GM21367 (cell line): ENCODE data around the gene CYP11A1.

Experiments used
- ATAC-seq: cut with Tn5 transposase; IDR thresholded peaks from one replicate; pipeline ENCODE4 v1.9.1; 2021; ENCODE audit not compliant: unreplicated experiment

The CYP11A1 gene

DNA sequence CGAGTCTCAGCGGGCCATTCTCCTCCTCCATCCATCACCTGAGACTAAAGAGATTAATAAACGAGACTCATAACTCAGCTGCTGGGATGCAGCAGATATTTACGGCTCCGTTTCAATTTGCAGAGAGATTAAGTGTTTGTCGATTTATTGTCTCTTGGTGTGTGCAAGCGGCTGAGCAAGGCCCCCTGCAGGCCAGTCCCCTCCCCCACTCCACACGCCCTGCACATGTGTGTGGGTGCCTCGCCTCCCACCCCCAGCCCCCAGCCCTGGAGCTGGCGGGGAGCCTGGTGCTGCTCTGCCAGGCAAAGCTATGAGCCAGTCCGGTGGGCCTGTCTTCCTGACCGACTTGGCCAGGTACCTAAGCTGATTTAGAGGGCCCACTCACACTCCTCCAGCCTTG is 63.0 kb downstream of the CYP11A1 start:
- no peak for ATAC-seq

DNA sequence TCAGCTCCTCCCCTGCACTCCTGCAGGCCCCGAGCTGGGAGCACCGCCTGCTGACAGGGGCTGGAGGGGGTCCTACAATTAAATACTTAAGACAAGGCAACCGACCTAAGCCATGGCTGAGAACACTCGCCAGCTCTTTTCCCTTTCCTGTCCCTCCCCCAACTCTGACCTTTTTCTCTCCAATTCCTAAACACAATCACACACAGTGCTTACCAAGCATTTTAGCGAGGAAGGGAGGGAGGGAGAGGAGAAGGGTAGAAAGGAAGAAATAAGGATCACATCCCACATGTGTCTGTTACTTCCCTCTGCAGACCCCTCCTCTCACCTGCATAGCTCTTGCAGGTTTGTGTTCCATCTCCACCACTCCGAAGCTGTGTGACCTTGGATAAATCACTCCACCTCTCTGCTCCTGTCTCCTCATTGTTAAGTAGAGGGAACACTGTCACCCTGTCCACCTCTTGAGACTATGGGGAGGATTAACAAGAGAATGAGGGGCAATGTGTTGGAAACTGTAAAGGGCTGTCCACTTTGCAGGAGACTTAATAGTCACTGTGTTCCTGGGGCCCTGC is 63.6 kb downstream of the CYP11A1 start:
- ATAC-seq = no peak

DNA sequence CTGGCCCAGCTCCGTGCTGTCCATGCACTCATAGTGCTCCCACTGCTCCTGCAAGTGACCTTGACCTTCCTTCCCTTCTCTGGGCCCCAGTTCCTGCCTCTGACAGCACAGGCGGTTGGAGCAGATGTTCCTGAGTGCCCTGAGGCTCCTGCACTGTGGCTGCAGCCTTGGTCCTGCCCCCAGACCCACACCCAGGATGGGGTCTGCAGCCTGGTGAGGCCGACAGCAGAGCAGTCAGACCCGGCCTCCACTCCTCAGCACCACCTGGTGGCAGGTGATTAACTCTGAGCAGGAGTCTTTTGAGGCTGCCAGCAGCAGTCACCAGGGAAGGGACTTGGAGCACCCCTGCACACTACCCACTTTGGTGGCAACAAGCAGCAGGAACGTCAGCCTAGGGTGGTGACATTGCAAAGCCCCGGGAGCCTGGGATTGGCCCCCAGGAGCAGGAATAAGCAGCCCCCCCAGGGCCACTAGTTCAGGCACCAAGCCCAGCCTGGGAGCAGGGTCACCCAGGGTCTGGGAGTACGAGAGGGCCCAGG is 64.6 kb downstream of the CYP11A1 start:
- no peak for ATAC-seq

DNA sequence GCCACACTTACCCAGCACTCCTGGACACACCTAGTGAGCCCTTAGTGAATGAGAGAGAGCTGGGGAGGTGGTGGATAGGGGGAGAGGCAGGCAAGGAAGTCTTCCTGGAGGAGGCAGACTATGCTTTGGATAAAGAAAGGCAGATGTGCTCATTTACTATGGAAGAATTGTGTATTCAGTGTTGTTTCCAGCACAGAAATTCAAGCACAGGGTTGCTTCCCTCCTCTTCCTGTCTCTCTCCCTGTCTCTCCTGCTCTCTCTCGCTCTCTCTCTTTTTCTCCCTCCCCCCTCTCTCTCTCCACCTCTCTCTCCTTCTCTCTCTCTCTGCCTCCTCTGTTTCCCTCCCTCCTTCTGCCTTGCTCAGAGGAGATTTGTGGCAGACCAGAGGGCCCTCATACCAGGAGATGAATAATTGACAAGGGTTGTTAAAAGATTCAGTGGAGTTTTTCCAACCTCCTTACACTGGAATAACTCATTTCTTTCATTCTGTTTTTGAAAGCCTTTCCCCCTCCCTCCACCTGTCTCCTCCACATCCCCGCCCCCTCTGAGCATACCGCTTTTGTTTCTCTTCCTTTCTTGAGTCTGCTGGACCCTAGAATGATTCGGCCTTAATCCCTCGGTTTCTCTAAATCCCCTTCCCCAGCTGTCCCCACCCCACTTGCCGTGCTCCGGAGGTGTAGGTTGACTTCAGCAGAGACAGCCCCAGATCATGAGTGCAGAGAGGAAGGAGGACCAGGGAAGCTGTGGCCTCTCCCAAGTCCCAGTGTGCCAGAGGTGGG is 65.7 kb downstream of the CYP11A1 start:
- ATAC-seq = no peak

DNA sequence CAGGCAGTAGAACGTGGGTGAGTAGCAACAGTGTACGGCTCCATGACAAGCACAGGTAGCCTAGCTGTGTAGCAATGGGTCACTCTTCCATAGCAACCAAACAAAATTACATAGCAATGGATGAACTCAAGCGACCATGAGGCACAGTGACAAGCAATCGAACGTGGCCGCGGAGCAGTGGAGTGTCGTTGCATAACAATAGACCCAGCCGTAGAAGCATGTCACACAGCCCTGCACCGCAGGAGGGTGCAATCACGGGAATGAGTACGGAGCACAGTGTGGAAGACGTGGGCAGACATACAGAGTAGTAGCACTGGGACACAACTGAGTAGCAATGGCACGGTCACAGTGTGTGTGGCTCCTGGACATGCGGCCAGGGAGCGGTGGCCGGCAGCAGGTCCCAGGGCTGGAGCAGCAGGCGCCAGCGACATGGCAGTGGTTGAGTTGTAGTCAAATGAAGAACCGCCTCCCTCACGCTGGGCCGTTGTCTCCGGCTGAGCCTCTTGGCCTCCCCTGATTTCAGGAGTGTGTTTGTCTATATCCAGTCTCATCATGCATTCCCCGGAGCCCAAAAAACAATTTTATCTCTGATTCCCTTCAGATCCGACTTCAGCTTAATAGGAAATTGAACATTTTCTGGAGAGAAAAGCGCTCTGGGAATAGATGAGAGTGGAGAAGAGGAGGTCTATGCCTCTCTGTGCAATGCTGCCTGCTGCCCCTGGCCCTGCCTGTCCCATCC is 67.2 kb downstream of the CYP11A1 start:
- no peak for ATAC-seq

DNA sequence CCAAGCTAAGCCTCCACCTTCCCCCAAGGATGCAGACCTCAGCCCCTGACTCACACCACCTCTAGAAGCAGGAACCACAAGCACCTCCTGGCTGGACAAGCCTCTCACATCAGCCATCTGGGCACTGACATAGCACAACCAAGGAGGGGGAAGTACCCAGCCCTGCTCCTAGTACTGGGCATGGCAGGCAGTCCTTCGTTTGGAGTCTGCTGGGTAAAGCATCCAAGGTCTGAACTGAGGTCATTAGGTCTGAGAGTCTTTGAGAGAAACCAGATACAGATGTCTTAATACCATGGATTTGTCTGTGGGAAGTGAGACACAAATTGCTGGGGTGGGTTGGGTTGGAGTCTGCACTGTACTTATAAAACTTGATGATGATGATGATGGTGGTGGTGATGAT is 69.6 kb downstream of the CYP11A1 start:
- ATAC-seq = no peak

DNA sequence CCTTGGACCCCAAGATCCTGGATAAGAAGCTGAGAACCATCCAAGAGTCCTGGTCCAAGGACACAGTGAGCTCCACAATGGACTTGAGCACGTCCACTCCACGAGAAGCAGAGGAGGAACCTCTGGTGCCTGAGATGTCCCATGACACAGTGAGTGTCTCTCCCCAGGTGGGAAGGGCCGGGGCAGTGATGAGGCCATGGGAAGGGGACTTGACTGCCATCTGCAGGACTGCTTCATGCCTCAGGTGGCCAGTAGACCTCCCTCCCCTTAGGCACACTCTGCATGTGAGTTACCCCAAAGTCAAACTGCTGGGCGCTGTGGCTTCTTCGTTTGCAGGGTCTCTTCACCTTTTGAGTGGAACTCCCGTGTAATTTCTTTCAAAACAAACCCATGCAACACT is 71.6 kb downstream of the CYP11A1 start:
- no peak for ATAC-seq

DNA sequence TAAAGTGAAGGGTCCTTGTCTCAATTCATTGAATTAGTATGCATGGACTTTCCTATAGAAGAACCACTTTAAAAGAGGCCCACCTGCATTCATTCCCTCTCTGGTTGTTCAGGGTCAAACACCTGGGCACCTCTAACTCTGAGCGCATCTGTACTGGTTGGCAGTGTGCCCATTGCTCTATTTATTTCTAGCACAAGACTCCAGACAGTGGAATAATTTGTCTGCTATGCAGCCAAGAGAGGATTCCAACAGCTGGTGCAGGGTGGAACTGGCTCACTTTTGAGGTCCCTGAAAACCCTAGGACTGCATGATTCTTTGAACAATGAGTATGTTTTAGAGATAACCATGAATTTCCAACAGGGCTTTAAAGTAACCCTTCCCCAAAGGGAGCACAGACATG is 73.4 kb downstream of the CYP11A1 start:
- no peak for ATAC-seq

DNA sequence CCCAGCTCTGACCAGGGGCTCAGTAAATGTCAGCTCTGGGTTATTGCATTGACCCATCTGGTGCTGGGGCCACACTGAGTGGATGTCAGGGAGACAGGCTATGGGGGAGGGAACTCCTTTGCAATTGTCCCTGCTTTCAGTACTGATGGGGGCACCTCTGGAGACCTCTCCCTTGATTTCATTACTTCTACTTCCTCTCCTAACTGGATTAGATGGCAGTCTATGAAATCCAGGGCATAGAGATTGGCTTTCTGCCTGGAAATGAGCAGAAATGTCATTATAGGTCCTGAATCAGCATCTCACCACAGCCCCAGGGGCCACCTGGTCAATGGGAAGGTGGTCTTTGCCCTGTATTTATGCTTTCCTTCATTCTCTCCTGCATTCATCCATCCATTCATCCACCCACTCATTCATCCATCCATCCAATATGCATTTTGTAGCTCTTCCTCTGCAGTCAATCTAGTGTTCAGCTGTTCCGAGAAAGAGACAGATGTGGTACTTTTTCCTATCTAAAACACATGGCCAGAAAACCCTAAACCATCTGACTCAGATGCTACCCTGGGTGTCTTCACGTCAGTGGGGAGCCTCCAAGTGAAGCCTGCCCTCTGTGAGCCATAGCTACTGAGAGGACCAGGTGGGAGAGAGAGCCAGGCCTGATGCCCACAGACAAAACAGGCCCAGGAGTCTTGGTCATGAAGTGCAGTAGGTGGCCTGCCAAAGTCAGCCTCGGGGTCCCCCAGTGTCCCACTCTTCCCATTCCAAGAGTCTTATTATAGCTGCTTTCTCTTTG is 74.2 kb downstream of the CYP11A1 start:
- no peak for ATAC-seq

DNA sequence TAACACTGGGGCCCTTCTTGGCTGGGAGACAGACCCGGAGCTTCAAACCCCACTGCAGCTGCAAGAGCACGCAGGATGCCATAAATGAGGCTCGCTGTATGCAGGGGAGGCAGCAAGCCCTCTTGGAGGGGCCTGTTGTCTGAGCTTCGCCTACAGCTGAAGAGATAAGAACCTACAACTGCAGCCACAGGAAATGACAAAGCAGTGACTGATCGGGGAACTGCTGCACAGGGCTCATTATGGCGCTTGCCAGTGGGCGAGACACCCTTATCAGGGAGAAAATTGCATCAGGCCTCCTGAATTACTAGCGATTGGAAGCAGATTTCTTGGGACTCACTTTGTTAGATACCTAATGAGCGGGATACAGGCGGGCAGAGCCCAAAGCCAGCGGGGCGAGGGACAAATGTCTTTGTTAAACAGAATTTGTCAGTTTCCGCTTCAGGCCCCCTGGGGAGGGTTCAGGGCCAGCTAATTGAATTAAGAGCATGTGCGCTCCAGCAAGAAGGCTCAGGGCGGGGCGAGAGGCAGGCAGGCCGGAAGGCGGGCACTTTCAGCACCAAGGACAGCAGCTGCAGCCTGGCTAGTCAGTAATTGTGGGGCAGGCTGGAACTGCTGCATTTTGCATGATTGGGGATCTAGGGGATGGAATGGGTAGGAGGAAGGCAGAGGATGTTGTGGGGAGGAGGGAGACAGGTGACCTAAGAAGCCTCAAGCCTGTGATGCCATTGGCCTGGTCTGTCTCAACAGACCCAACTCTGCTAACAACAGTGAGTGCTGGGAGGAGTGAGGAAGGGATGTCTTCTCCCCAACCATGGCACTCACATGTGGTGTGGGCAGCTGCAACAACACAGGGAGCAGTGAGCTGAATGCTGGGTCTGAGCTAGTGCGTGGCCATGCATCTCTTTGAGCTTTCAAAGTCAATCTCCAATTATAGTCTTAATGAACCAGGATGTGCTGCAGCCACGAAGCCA is 76.1 kb downstream of the CYP11A1 start:
- ATAC-seq = no peak

DNA sequence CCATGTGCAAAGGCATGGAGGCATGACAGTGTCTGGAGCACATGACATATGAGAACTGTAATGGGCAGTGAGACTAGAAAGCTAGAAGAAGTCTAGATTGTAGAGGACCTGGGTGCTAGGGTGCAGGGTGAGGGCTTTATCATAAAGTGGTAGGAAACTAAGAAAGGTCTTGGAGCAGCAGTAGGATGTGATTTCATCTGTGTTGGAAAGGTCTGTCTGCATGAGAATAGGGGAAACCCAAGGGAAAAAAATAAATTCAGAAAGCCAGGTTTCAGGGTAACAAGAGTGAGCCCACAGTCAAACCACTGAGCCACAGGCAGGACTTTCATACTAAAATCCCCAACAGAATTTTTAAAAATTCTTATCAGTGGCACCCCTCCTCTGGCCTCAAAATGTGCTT is 76.8 kb downstream of the CYP11A1 start:
- ATAC-seq = no peak

DNA sequence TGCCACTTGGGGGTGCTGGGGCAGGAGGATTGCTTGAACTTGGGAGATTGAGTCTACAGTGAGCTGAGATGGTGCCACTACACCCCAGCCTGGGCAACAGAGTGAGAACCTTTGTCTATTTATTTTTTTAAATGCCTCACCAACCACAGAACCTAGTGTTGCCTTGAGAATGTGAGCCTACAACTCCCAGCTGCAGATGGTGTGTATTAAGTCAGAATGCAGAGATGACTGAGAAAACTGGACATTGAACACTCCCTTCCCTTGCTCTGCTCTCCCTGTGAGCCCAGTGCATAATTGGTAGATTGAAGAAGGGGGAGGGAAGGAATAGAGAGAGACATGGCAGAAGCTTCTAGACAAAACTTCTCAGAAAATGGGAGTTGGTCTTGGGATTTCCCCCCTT is 77.8 kb downstream of the CYP11A1 start:
- ATAC-seq = no peak
